ENCODE measurements around the gene SLCO4C1. TPM values are rescaled to one million over a fixed set of nuclear protein-coding genes. Genes with fewer than 3 reads are reported as not detected.

The SLCO4C1 gene
- total and polyA plus RNA-seq, 2 of the 4 experiments (the other 2 are of a cell fraction), result not detected

GRCh38 chr5:102271759-102272158, 24.3 kb downstream of the SLCO4C1 start:
- Histone ChIP-seq H3K9ac (ENCODE audit: low read depth, low read length) (no peak overlapping the region), H3K36me3 (ENCODE audit: control insufficient read depth, insufficient read depth, low read length) (no peaks in the 10 kb centered on the region), H2AK5ac (ENCODE audit: low read depth, low read length) (no peak overlapping the region), H2BK5ac (ENCODE audit: low read depth, low read length, poor library complexity, severe bottlenecking) (no peak overlapping the region), H3K4me3 (ENCODE audit: insufficient read depth, low read depth, low read length) (no peak overlapping the region), H3K9me3 (ENCODE audit: control insufficient read depth, insufficient read depth, low read length) (peaks cover 8% of the 10 kb centered on the region), H3K27ac (ENCODE audit: insufficient read depth, low read length) (no peak overlapping the region), H2AK9ac (replicated peaks; ENCODE audit: low read depth, low read length, poor library complexity) (no peak overlapping the region), H4K20me1 (ENCODE audit: insufficient read depth, low read length) (no peaks in the 10 kb centered on the region), H3K4me1 (ENCODE audit: control insufficient read depth, insufficient read depth, low read length) (no peaks in the 10 kb centered on the region), H3K9me1 (ENCODE audit: insufficient read depth, low read length) (no peaks in the 10 kb centered on the region), H2BK15ac (ENCODE audit: low read depth, low read length) (no peak overlapping the region), H3K56ac (ENCODE audit: extremely low read depth, insufficient read depth, low read length) (no peak overlapping the region), H4K5ac (ENCODE audit: low read depth, low read length) (no peak overlapping the region), H3K18ac (ENCODE audit: low read depth, low read length) (no peak overlapping the region), H3K79me1 (ENCODE audit: low read depth in 1 of 2, low read length in 2 of 2) (no peaks in the 10 kb centered on the region), H4K8ac (ENCODE audit: low read depth in 2 of 2, low read length in 2 of 2) (no peak overlapping the region), H2BK20ac (ENCODE audit: low read depth, low read length) (no peak overlapping the region), H3K27me3 (ENCODE audit: control insufficient read depth, insufficient read depth, low read length) (no peaks in the 10 kb centered on the region), H2BK120ac (ENCODE audit: low read depth, low read length) (no peak overlapping the region), H3K4ac (ENCODE audit: low read depth, low read length) (no peak overlapping the region), H3K14ac (replicated peaks; ENCODE audit: low read depth, low read length) (no peak overlapping the region), H4K91ac (ENCODE audit: insufficient read depth, low read depth, low read length) (no peak overlapping the region), H2AFZ (replicated peaks; ENCODE audit: low read length, poor library complexity) (no peak overlapping the region), H3K23ac (ENCODE audit: low read depth, low read length) (no peak overlapping the region), H3K4me2 (ENCODE audit: low read depth, low read length) (no peak overlapping the region)
- no CpG with 5 or more reads among the region's 3 CpGs for WGBS, 2 experiments (ENCODE audit: extremely low coverage in 2 of 2, insufficient read length in 1 of 2)
- ATAC-seq (ENCODE audit: low read depth) (no peak), DNase-seq (no peak)
- intact Hi-C loops (cut with micrococcal nuclease) (no loop called here), dilution Hi-C loops (cut with HindIII; ENCODE audit: low sequenced_read_pairs, unreplicated experiment) (no loop called here), in situ Hi-C loops (cut with MboI; ENCODE audit: low sequenced_read_pairs) (no loop called here)
- ChIA-PET POLR2A (ENCODE audit: unreplicated experiment) (no interaction called here), CTCF (no interaction called here)
- TF ChIP-seq FOS (IDR thresholded peaks at IDR 0.05; ENCODE audit: low read depth, low read length) (no peak), RFX5 (IDR thresholded peaks at IDR 0.05; ENCODE audit: low read depth, low read length) (no peak), MXI1 (IDR thresholded peaks at IDR 0.05; ENCODE audit: borderline replicate concordance, low read depth, low read length) (no peak), USF2 (IDR thresholded peaks at IDR 0.05; ENCODE audit: low read depth, low read length) (no peak), CTCF (conservative IDR thresholded peaks at IDR 0.05; ENCODE audit: low read depth, low read length) (no peak), NFE2L2 (IDR thresholded peaks at IDR 0.05; ENCODE audit: low read depth, low read length) (no peak), SMC3 (IDR thresholded peaks at IDR 0.05; ENCODE audit: low read depth, low read length) (no peak), CEBPB (IDR thresholded peaks at IDR 0.05; ENCODE audit: low read depth, low read length) (no peak), BHLHE40 (IDR thresholded peaks at IDR 0.05; ENCODE audit: low read depth, low read length) (no peak), CHD1 (IDR thresholded peaks at IDR 0.05; ENCODE audit: low read depth, low read length) (no peak), RAD21 (IDR thresholded peaks at IDR 0.05; ENCODE audit: low read length) (no peak), MAZ (IDR thresholded peaks at IDR 0.05; ENCODE audit: borderline replicate concordance, low read depth, low read length) (no peak), ELK1 (IDR thresholded peaks at IDR 0.05; ENCODE audit: borderline replicate concordance, low read depth, low read length) (no peak), RCOR1 (IDR thresholded peaks at IDR 0.05; ENCODE audit: insufficient replicate concordance, low read length) (no peak)
- no TSS peak for BruUV-seq (replicated peaks)

Measured in IMR-90 (cell line).